Measurements from ENCODE around the gene FHIT.

- TF ChIP-seq POLR2A (IDR thresholded peaks at IDR 0.05) (no peak), CTCF (IDR thresholded peaks at IDR 0.05) (no peak), POLR2AphosphoS5 (IDR thresholded peaks at IDR 0.05) (no peak)
These were observed 591.2 kb downstream of the FHIT start for GRCh38 chr3:60660026-60660425.
